Central memory CD8-positive, alpha-beta T cell (primary cell): ENCODE data around the gene GOLGA3.
A peak's percentile ranks its signal among the peaks of the same experiment; 100 is the strongest.
"Not testable (repeated sequence)": the region's sequence is repeated elsewhere in the genome, so short reads cannot be mapped to it uniquely, and the experiment has no call there.

Source experiments
- ATAC-seq: fragments of 150-1000 bp; cut with Tn5 transposase; replicated peaks from 2 replicates; pipeline ENCODE4 v1.10.0; 2022; ENCODE audit warnings: mild to moderate bottlenecking, moderate FRiP score, moderate number of reproducible peaks; ENCODE audit not compliant: poor library complexity, severe bottlenecking; ENCODE audit errors: extremely low read depth
- DNase-seq, 2 donors: peaks; one replicate each; pipeline ENCODE4 v3.0.0; 2021; ENCODE audit warnings: low spot score in 2 of 2
- H3K27ac Mint-ChIP-seq: one replicate; pipeline ENCODE4 v1.8.0; 2022; ENCODE audit warnings: low read depth, mild to moderate bottlenecking, moderate library complexity, mixed read lengths
- H3K27me3 Mint-ChIP-seq: one replicate; pipeline ENCODE4 v1.8.0; 2022; ENCODE audit warnings: mixed read lengths
- H3K36me3 Mint-ChIP-seq: one replicate; pipeline ENCODE4 v1.8.0; 2022; ENCODE audit warnings: mild to moderate bottlenecking, moderate library complexity, mixed read lengths; ENCODE audit not compliant: insufficient read depth
- H3K4me1 Mint-ChIP-seq: one replicate; pipeline ENCODE4 v1.8.0; 2022; ENCODE audit warnings: mixed read lengths
- H3K4me3 Mint-ChIP-seq: one replicate; pipeline ENCODE4 v1.8.0; 2022; ENCODE audit warnings: mild to moderate bottlenecking, moderate library complexity, mixed read lengths
- H3K9me3 Mint-ChIP-seq: one replicate; pipeline ENCODE4 v1.8.0; 2022; ENCODE audit warnings: mixed read lengths

GOLGA3 gene

GRCh38 chr12:132777614-132778013 lies 51.1 kb downstream of the GOLGA3 start:
- no peak for DNase-seq
- Mint-ChIP-seq H3K36me3 (peaks cover 41% of the 10 kb centered on the region), H3K27ac (no peak overlapping the region), H3K4me1 (no peaks in the 10 kb centered on the region), H3K4me3 (no peak overlapping the region), H3K9me3 (no peaks in the 10 kb centered on the region), H3K27me3 (no peaks in the 10 kb centered on the region)
- ATAC-seq: no peak

- Mint-ChIP-seq H3K27me3 (no peaks in the 10 kb centered on the region), H3K4me3 (no peak overlapping the region), H3K9me3 (no peaks in the 10 kb centered on the region), H3K36me3 (peaks cover 41% of the 10 kb centered on the region), H3K27ac (no peak overlapping the region), H3K4me1 (peaks cover 2% of the 10 kb centered on the region)
- DNase-seq: no peak
- ATAC-seq: no peak
Measured at GRCh38 chr12:132776816-132777568, 51.7 kb downstream of the GOLGA3 start.

GRCh38 chr12:132776230-132776625 lies 52.4 kb downstream of the GOLGA3 start:
- H3K9me3 Mint-ChIP-seq, H3K4me1 Mint-ChIP-seq, H3K4me3 Mint-ChIP-seq, H3K27me3 Mint-ChIP-seq, DNase-seq, H3K27ac Mint-ChIP-seq, ATAC-seq: not testable (repeated sequence)
- H3K36me3 Mint-ChIP-seq: peaks cover 38% of the 10 kb centered on the region

GRCh38 chr12:132775502-132776229 lies 53.0 kb downstream of the GOLGA3 start:
- no peak overlapping the region for H3K4me3 Mint-ChIP-seq
- ATAC-seq: no peak
- DNase-seq: no peak
- H3K36me3 Mint-ChIP-seq: peaks cover 36% of the 10 kb centered on the region
- H3K27me3 Mint-ChIP-seq: no peaks in the 10 kb centered on the region
- peaks cover 11% of the 10 kb centered on the region for H3K4me1 Mint-ChIP-seq
- no peaks in the 10 kb centered on the region for H3K9me3 Mint-ChIP-seq
- no peak overlapping the region for H3K27ac Mint-ChIP-seq

GRCh38 chr12:132774646-132775275 lies 53.9 kb downstream of the GOLGA3 start:
- H3K36me3 Mint-ChIP-seq: peaks cover 38% of the 10 kb centered on the region
- no peak overlapping the region for H3K4me3 Mint-ChIP-seq
- no peak for DNase-seq
- no peak overlapping the region for H3K27ac Mint-ChIP-seq
- no peak for ATAC-seq
- H3K4me1 Mint-ChIP-seq: peaks cover 11% of the 10 kb centered on the region
- no peaks in the 10 kb centered on the region for H3K27me3 Mint-ChIP-seq
- no peaks in the 10 kb centered on the region for H3K9me3 Mint-ChIP-seq

GRCh38 chr12:132774159-132774558 lies 54.5 kb downstream of the GOLGA3 start:
- H3K4me3 Mint-ChIP-seq: no peak overlapping the region

GRCh38 chr12:132773077-132773955 lies 55.4 kb downstream of the GOLGA3 start:
- Mint-ChIP-seq H3K4me1 (peaks cover 14% of the 10 kb centered on the region), H3K27me3 (no peaks in the 10 kb centered on the region), H3K36me3 (peaks cover 32% of the 10 kb centered on the region), H3K4me3 (no peak overlapping the region), H3K9me3 (no peaks in the 10 kb centered on the region), H3K27ac (no peak overlapping the region)
- no peak for ATAC-seq
- DNase-seq: no peak

More at GRCh38 chr12:132774159-132774558, 54.5 kb downstream of the GOLGA3 start:
- ATAC-seq: no peak
- H3K4me1 Mint-ChIP-seq: peaks cover 11% of the 10 kb centered on the region
- no peaks in the 10 kb centered on the region for H3K9me3 Mint-ChIP-seq
- no peak for DNase-seq
- H3K27me3 Mint-ChIP-seq: no peaks in the 10 kb centered on the region
- H3K36me3 Mint-ChIP-seq: peaks cover 34% of the 10 kb centered on the region
- H3K27ac Mint-ChIP-seq: no peak overlapping the region

- H3K4me3 Mint-ChIP-seq: no peak overlapping the region
- H3K9me3 Mint-ChIP-seq: no peaks in the 10 kb centered on the region
- DNase-seq (no peak), ATAC-seq (no peak)
- no peak overlapping the region for H3K27ac Mint-ChIP-seq
- no peaks in the 10 kb centered on the region for H3K27me3 Mint-ChIP-seq
- H3K36me3 Mint-ChIP-seq: peaks cover 28% of the 10 kb centered on the region
- H3K4me1 Mint-ChIP-seq: peaks cover 20% of the 10 kb centered on the region
Measured at GRCh38 chr12:132772606-132773005, 56.1 kb downstream of the GOLGA3 start.

GRCh38 chr12:132771126-132771838 lies 57.4 kb downstream of the GOLGA3 start:
- Mint-ChIP-seq H3K27ac (no peak overlapping the region), H3K4me3 (no peak overlapping the region), H3K9me3 (no peaks in the 10 kb centered on the region), H3K36me3 (peaks cover 23% of the 10 kb centered on the region), H3K27me3 (no peaks in the 10 kb centered on the region), H3K4me1 (peaks cover 23% of the 10 kb centered on the region)
- ATAC-seq (peak; percentile 61), DNase-seq (no peak)

GRCh38 chr12:132766380-132767085 lies 62.1 kb downstream of the GOLGA3 start:
- Mint-ChIP-seq H3K36me3 (peaks cover 5% of the 10 kb centered on the region), H3K4me1 (peaks cover 17% of the 10 kb centered on the region), H3K9me3 (no peaks in the 10 kb centered on the region), H3K27ac (no peak overlapping the region), H3K4me3 (no peak overlapping the region), H3K27me3 (no peaks in the 10 kb centered on the region)
- DNase-seq (no peak), ATAC-seq (no peak)

- Mint-ChIP-seq H3K4me3 (no peak overlapping the region), H3K27ac (no peak overlapping the region), H3K4me1 (peaks cover 22% of the 10 kb centered on the region), H3K27me3 (no peaks in the 10 kb centered on the region), H3K36me3 (peaks cover 12% of the 10 kb centered on the region), H3K9me3 (no peaks in the 10 kb centered on the region)
- DNase-seq: no peak
- ATAC-seq: no peak
Measured at GRCh38 chr12:132765361-132765760, 63.3 kb downstream of the GOLGA3 start.
